ENCODE results near the gene RNF223. TPM values are rescaled to one million over a fixed set of nuclear protein-coding genes. Genes with fewer than 3 reads are reported as not detected.

The RNF223 gene
- total and polyA plus RNA-seq, 2 of the 13 experiments (the other 11 are each of a cell fraction or from before 2014, with no cell fraction given): 0.03 TPM; not detected in 1

DNA sequence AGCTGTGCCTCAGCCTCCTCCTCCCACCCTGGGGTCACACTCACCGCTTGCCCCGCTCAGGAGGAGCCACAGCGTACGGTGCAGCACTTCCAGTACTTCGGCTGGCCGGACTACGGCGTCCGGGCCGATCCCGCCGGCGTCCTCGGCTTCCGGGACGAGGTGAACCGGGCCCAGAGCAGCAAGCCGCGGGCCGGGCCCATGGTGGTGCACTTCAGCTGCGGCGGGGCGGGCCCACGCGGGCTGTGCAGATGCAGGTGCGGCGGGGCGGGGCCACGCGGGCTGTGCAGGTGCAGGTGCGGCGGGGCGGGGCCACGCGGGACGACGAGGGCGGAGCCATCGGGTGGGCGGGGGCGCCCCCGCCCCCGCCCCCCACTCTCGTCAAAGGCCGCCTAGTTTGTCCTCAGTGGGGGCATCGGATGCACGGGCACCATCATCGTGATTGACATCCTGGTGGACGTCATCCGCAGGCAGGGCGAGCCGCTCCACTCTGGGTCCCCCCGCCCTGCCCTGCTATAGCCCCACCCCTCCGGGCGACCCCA lies 5.5 kb downstream of the RNF223 start:
- intact Hi-C loops (cut with micrococcal nuclease; ENCODE audit: unreplicated experiment): no loop called here
- H4K20me1 ChIP-seq (ENCODE audit: insufficient read depth, low read length): no peaks in the 10 kb centered on the region
- ChIA-PET POLR2A (interaction anchor here (1.2 kb wide), 1 partner anchor 55 kb away, joined by 3 read pairs; the partner anchor contains the start of gene ISG15), CTCF (ENCODE audit: low intra/inter-chr PET ratio, low total read pairs) (no interaction called here)
- in situ Hi-C loops (cut with HindIII; ENCODE audit: extremely low pct_ligation_motif_present, low pct_unique_long_range_greater_than_20kb): no loop called here
- H3K4me3 ChIP-seq (replicated peaks in 1 of 3; ENCODE audit: insufficient read depth in 1 of 3, low read depth in 2 of 3, low read length in 3 of 3): peak overlapping the region; percentile 16 to 89 (median 54); a peak in 4 of 6 replicates
- peak overlapping the region; percentile 41 for H3K4me2 ChIP-seq (ENCODE audit: low read depth, low read length)
- 26% methylated on average over 9 of the region's 55 CpGs for WGBS (ENCODE audit: low lambda C conversion rate)
- BruUV-seq (replicated peaks): no TSS peak
- DNase-seq (ENCODE audit: low spot score) (no peak), FAIRE-seq (no peak), ATAC-seq (peak; percentile 0; the same call in 1 of the 3 replicates)
- peaks cover 54% of the 10 kb centered on the region for H3K4me1 ChIP-seq (ENCODE audit: insufficient read depth, low read length)
- no peaks in the 10 kb centered on the region for H3K79me2 ChIP-seq (ENCODE audit: insufficient read depth, low read length)
- TF ChIP-seq ZNF850 (CRISPR knock-in tag; conservative IDR thresholded peaks at IDR 0.05) (no peak), HNRNPLL (IDR thresholded peaks at IDR 0.05; ENCODE audit: low read depth, low read length, poor library complexity, severe bottlenecking) (no peak), SAP130 (CRISPR knock-in tag; IDR thresholded peaks at IDR 0.05; ENCODE audit: low read depth) (0 out of 2 replicates have a peak, but pooled peaks have one; percentile 23), AGO1 (IDR thresholded peaks at IDR 0.05; ENCODE audit: low read depth, low read length, poor library complexity, severe bottlenecking) (peak; percentile 43), RFX5 (IDR thresholded peaks at IDR 0.05; ENCODE audit: low read depth, low read length) (no peak), CREB3 (CRISPR knock-in tag; IDR thresholded peaks at IDR 0.05) (no peak), ZNF598 (CRISPR knock-in tag; IDR thresholded peaks at IDR 0.05; ENCODE audit: borderline replicate concordance) (no peak), POLR2AphosphoS2 (IDR thresholded peaks at IDR 0.05; ENCODE audit: low read depth, low read length) (no peak)
- TF ChIP-seq, protein P1, sequence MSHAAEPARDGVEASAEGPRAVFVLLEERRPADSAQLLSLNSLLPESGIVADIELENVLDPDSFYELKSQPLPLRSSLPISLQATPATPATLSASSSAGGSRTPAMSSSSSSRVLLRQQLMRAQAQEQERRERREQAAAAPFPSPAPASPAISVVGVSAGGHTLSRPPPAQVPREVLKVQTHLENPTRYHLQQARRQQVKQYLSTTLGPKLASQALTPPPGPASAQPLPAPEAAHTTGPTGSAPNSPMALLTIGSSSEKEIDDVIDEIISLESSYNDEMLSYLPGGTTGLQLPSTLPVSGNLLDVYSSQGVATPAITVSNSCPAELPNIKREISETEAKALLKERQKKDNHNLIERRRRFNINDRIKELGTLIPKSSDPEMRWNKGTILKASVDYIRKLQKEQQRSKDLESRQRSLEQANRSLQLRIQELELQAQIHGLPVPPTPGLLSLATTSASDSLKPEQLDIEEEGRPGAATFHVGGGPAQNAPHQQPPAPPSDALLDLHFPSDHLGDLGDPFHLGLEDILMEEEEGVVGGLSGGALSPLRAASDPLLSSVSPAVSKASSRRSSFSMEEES (CRISPR knock-in tag; IDR thresholded peaks at IDR 0.05): no peak
- no peaks in the 10 kb centered on the region for H3K36me3 ChIP-seq (replicated peaks in 1 of 2; ENCODE audit: control insufficient read depth in 1 of 2, insufficient read depth in 2 of 2, low read length in 2 of 2)
- H2AFZ ChIP-seq (ENCODE audit: low read length): no peak overlapping the region
- H3K27me3 ChIP-seq (ENCODE audit: control insufficient read depth in 1 of 2, insufficient read depth in 2 of 2, low read length in 2 of 2): peaks cover 20 to 42% of the 10 kb centered on the region in 2 experiments; a peak in 4 of 5 replicates
- H3K9ac ChIP-seq (ENCODE audit: insufficient read depth, low read depth, low read length): no peak overlapping the region
- no peak overlapping the region for H3K27ac ChIP-seq (ENCODE audit: extremely low read length, insufficient read depth, low read length)
- no peaks in the 10 kb centered on the region for H3K9me3 ChIP-seq (ENCODE audit: low read length)

All from HepG2 (cell line).